HG03159 (cell line): ENCODE data around the gene RNU1-3.
A peak's percentile ranks its signal among the peaks of the same experiment; 100 is the strongest.
"Not testable (repeated sequence)": the region's sequence is repeated elsewhere in the genome, so short reads cannot be mapped to it uniquely, and the experiment has no call there.

Experiments used
- ATAC-seq: cut with Tn5 transposase; IDR thresholded peaks from one replicate; pipeline ENCODE4 v1.9.1; 2021; ENCODE audit warnings: mild to moderate bottlenecking, moderate library complexity; ENCODE audit not compliant: unreplicated experiment

RNU1-3 gene

GRCh38 chr1:16694308-16694702 is 27.6 kb upstream of the RNU1-3 start:
- not testable (repeated sequence) for ATAC-seq

GRCh38 chr1:16693449-16694307 is 26.9 kb upstream of the RNU1-3 start:
- not testable (repeated sequence) for ATAC-seq

- not testable (repeated sequence) for ATAC-seq
These were observed 26.1 kb upstream of the RNU1-3 start for GRCh38 chr1:16692717-16693448.

- ATAC-seq = not testable (repeated sequence)
These were observed 25.5 kb upstream of the RNU1-3 start for GRCh38 chr1:16692283-16692682.

GRCh38 chr1:16690971-16691682 is 24.4 kb upstream of the RNU1-3 start:
- ATAC-seq = not testable (repeated sequence)

- not testable (repeated sequence) for ATAC-seq
These were observed 20.5 kb upstream of the RNU1-3 start for GRCh38 chr1:16687132-16687800.

- ATAC-seq = not testable (repeated sequence)
These were observed 19.0 kb upstream of the RNU1-3 start for GRCh38 chr1:16685445-16686371.

GRCh38 chr1:16684738-16685337 is 18.1 kb upstream of the RNU1-3 start:
- peak; percentile 68 for ATAC-seq

- peak; percentile 58 for ATAC-seq
These were observed 17.4 kb upstream of the RNU1-3 start for GRCh38 chr1:16684152-16684551.

GRCh38 chr1:16682803-16683202 is 16.1 kb upstream of the RNU1-3 start:
- not testable (repeated sequence) for ATAC-seq

GRCh38 chr1:16680366-16680765 is 13.6 kb upstream of the RNU1-3 start:
- ATAC-seq = not testable (repeated sequence)

- no peak for ATAC-seq
These were observed 11.0 kb upstream of the RNU1-3 start for GRCh38 chr1:16677552-16678431.

GRCh38 chr1:16676661-16677523 is 10.1 kb upstream of the RNU1-3 start:
- ATAC-seq = not testable (repeated sequence)

GRCh38 chr1:16675118-16675510 is 8.4 kb upstream of the RNU1-3 start:
- not testable (repeated sequence) for ATAC-seq

- ATAC-seq = not testable (repeated sequence)
These were observed 7.2 kb upstream of the RNU1-3 start for GRCh38 chr1:16673976-16674375.

- not testable (repeated sequence) for ATAC-seq
These were observed 912 bp downstream of the RNU1-3 start for GRCh38 chr1:16665836-16666235.

GRCh38 chr1:16658234-16658633 is 8.5 kb downstream of the RNU1-3 start:
- ATAC-seq = not testable (repeated sequence)
